HepG2 (cell line): ENCODE results near the gene SLC29A2. TPM values are rescaled to one million over a fixed set of nuclear protein-coding genes. Genes with fewer than 3 reads are reported as not detected.

ENCODE experiments used
- ATAC-seq: fragments of 200-7000 bp; cut with Tn5 transposase; 3 replicates; pipeline ENCODE4 v1.9.1; 2020; ENCODE audit warnings: mild to moderate bottlenecking, moderate library complexity
- BruUV-seq: library from RNA; stranded (reverse); fragments of 400-500 nt; replicated peaks from 2 replicates; lab custom pipeline; 2021; lab: Mats Ljungman, UMichigan
- CTCF ChIA-PET: fragments of 300-600 bp; formaldehyde crosslinking; extraction: SDS; loops from one replicate; lab custom pipeline; 2021; ENCODE audit warnings: low total read pairs, inconsistent platforms, low intra/inter-chr PET ratio; lab: Yijun Ruan, JAX
- POLR2A ChIA-PET: fragments of 350-600 bp; sonication (Branson Sonifier 250); formaldehyde crosslinking; loops from one replicate; lab custom pipeline; 2020; ENCODE audit warnings: antibody characterized with exemption, inconsistent platforms; lab: Yijun Ruan, JAX
- DNase-seq: peaks from one replicate; pipeline ENCODE4 v3.0.0-alpha.2; 2015; ENCODE audit warnings: low spot score
- FAIRE-seq: peaks from 3 replicates; lab custom pipeline; 2011; peaks lifted over from hg19 to GRCh38; lab: Jason Lieb, UNC
- H2AFZ ChIP-seq: one replicate; pipeline ENCODE4 v1.6.1; 2011; ENCODE audit warnings: low read length, inconsistent platforms
- H3K27ac ChIP-seq: fragments of 300-600 bp; 3 replicates; pipeline ENCODE4 v1.8.0; 2011; ENCODE audit warnings: mixed run types, mild to moderate bottlenecking, mixed read lengths, low read length, inconsistent platforms; ENCODE audit not compliant: insufficient read depth; ENCODE audit errors: extremely low read length
- H3K27me3 ChIP-seq, 2 experiments: fragments of 200-600 bp in 1 of 2; 2 replicates in 1 of 2; 3 replicates in 1 of 2; pipeline versions ENCODE4 v1.6.0 to v1.8.0; 2011; ENCODE audit warnings: low read length in 2 of 2, mild to moderate bottlenecking in 2 of 2, moderate library complexity in 2 of 2, inconsistent platforms in 1 of 2; ENCODE audit not compliant: insufficient read depth in 2 of 2, control insufficient read depth in 1 of 2
- H3K36me3 ChIP-seq, 2 experiments: fragments of 200-600 bp in 1 of 2; replicated peaks in 1 of 2; 2 replicates in 1 of 2; 3 replicates in 1 of 2; pipeline versions ENCODE4 v1.5.1 to v1.8.0; 2011; ENCODE audit warnings: low read length in 2 of 2, inconsistent platforms in 1 of 2; ENCODE audit not compliant: insufficient read depth in 2 of 2, control insufficient read depth in 1 of 2
- H3K4me1 ChIP-seq: 2 replicates; pipeline ENCODE4 v1.5.1; 2012; ENCODE audit warnings: low read length, inconsistent platforms; ENCODE audit not compliant: insufficient read depth
- H3K4me2 ChIP-seq: 2 replicates; pipeline ENCODE4 v1.6.0; 2011; ENCODE audit warnings: low read depth, low read length, inconsistent platforms
- H3K4me3 ChIP-seq, 3 experiments: fragments of 200-600 bp in 1 of 3; sonication (generic), shearing (Covaris generic) in 1 of 3; replicated peaks in 1 of 3; 2 replicates each; pipeline ENCODE4 v1.5.1; 2011 to 2016; ENCODE audit warnings: low read length in 3 of 3, inconsistent platforms in 2 of 3, low read depth in 2 of 3, mild to moderate bottlenecking in 2 of 3, control low read depth in 1 of 3, mixed read lengths in 1 of 3; ENCODE audit not compliant: insufficient read depth in 1 of 3
- H3K79me2 ChIP-seq: one replicate; pipeline ENCODE4 v1.6.1; 2011; ENCODE audit warnings: low read length, inconsistent platforms; ENCODE audit not compliant: insufficient read depth
- H3K9ac ChIP-seq: 2 replicates; pipeline ENCODE4 v1.6.0; 2011; ENCODE audit warnings: mild to moderate bottlenecking, low read depth, low read length, inconsistent platforms; ENCODE audit not compliant: insufficient read depth
- H3K9me3 ChIP-seq: 2 replicates; pipeline ENCODE4 v1.5.1; 2012; ENCODE audit warnings: mild to moderate bottlenecking, low read length
- H4K20me1 ChIP-seq: 2 replicates; pipeline ENCODE4 v1.6.0; 2011; ENCODE audit warnings: inconsistent platforms, mild to moderate bottlenecking, low read length, moderate library complexity; ENCODE audit not compliant: insufficient read depth
- HNRNPK ChIP-seq: fragments of 200-400 bp; formaldehyde crosslinking; IDR thresholded peaks from 2 replicates; pipeline ENCODE4 v1.6.1; 2018; ENCODE audit warnings: low read length, low read depth, moderate library complexity, mild to moderate bottlenecking; ENCODE audit not compliant: poor library complexity, severe bottlenecking
- IKZF5 ChIP-seq: IDR thresholded peaks from 2 replicates; pipeline ENCODE4 v1.6.1; 2018; ENCODE audit warnings: missing genetic modification reagents, mild to moderate bottlenecking, missing compliant biosample characterization
- KMT2B ChIP-seq: IDR thresholded peaks from 2 replicates; pipeline ENCODE4 v1.6.1; 2016; ENCODE audit warnings: missing genetic modification reagents, missing compliant biosample characterization
- SMAD9 ChIP-seq: sonication (generic); formaldehyde crosslinking; IDR thresholded peaks from 2 replicates; pipeline ENCODE4 v1.5.1; 2020; ENCODE audit warnings: mild to moderate bottlenecking, missing genetic modification reagents
- STAG1 ChIP-seq: sonication (generic); formaldehyde crosslinking; IDR thresholded peaks from 2 replicates; pipeline ENCODE4 v1.4.0; 2020; ENCODE audit warnings: missing genetic modification reagents
- ZNF354B ChIP-seq: sonication (generic); formaldehyde crosslinking; IDR thresholded peaks from 2 replicates; pipeline ENCODE4 v1.8.0; 2022; ENCODE audit warnings: mild to moderate bottlenecking, missing genetic modification reagents
- ZNF609 ChIP-seq: sonication (generic); formaldehyde crosslinking; IDR thresholded peaks from 2 replicates; pipeline ENCODE4 v1.4.0; 2020; ENCODE audit warnings: mild to moderate bottlenecking, missing genetic modification reagents, borderline replicate concordance
- ZNF644 ChIP-seq: IDR thresholded peaks from 2 replicates; pipeline ENCODE4 v1.6.1; 2016; ENCODE audit warnings: low read depth
- whole genome bisulfite sequencing: methylation state at CpG from one replicate; pipeline ENCODE4 v1.1.6; 2017; ENCODE audit warnings: low lambda C conversion rate; 5-methylcytosine and 5-hydroxymethylcytosine counted together
- in situ Hi-C: cut with HindIII; loops from 2 replicates; pipeline ENCODE4 v1.10.0; 2017; ENCODE audit warnings: low pct_unique_long_range_greater_than_20kb; ENCODE audit not compliant: extremely low pct_ligation_motif_present
- intact Hi-C: fragments of 100-400 bp; cut with micrococcal nuclease; formaldehyde crosslinking; loops from one replicate; pipeline ENCODE4 v1.10.0; 2022; ENCODE audit not compliant: unreplicated experiment
- polyA plus RNA-seq, 8 experiments: library from polyadenylated mRNA; depleted of rRNA in 3 of 8; stranded (reverse) in 7 of 8; unstranded in 1 of 8; fragments of >200 nt; fragmentation: Illumina TruSeq in 4 of 8; extraction: Trizol in 4 of 8; gene quantifications; 2 replicates each; pipeline versions ENCODE4 v1.2.1 to v1.2.3, GENCODE V29; 2011 to 2016; ENCODE audit warnings: low read depth in 4 of 8, missing spikeins in 1 of 8, mixed read lengths in 1 of 8; ENCODE audit not compliant: insufficient read depth in 1 of 8
- total RNA-seq, 5 experiments: library from RNA; depleted of rRNA; stranded (reverse); fragments of >200 nt; fragmentation: Illumina TruSeq; extraction: Trizol; gene quantifications; 2 replicates each; pipeline ENCODE4 v1.2.3, GENCODE V29; 2016; ENCODE audit warnings: low read depth in 1 of 5

Gene SLC29A2
- total and polyA plus RNA-seq, 2 of the 13 experiments (the other 11 are each of a cell fraction or from before 2014, with no cell fraction given): 0.63 to 0.66 TPM

GRCh38 chr11:66333896-66334604, 37.5 kb downstream of the SLC29A2 start:
- FAIRE-seq (no peak), DNase-seq (no peak), ATAC-seq (no peak)
- Histone ChIP-seq H3K9ac (no peak overlapping the region), H3K4me3 (no peak overlapping the region), H3K36me3 (peaks cover 2% of the 10 kb centered on the region in 2 experiments; a peak in 2 of 5 replicates), H3K79me2 (no peaks in the 10 kb centered on the region), H3K27ac (no peak overlapping the region), H3K9me3 (no peaks in the 10 kb centered on the region), H2AFZ (no peak overlapping the region), H3K27me3 (no peaks in the 10 kb centered on the region), H4K20me1 (no peaks in the 10 kb centered on the region), H3K4me1 (peaks cover 31% of the 10 kb centered on the region), H3K4me2 (no peak overlapping the region)
- no TSS peak for BruUV-seq
- TF ChIP-seq HNRNPK: no peak
- TF ChIP-seq ZNF609 (CRISPR knock-in tag): no peak
- TF ChIP-seq SMAD9 (CRISPR knock-in tag): no peak
- TF ChIP-seq STAG1 (CRISPR knock-in tag): no peak
- no peak for TF ChIP-seq KMT2B (CRISPR knock-in tag)
- no peak for TF ChIP-seq ZNF644 (CRISPR knock-in tag)
- TF ChIP-seq IKZF5 (CRISPR knock-in tag): no peak
- no peak for TF ChIP-seq ZNF354B (CRISPR knock-in tag)
- 93% methylated on average over 25 of the region's 29 CpGs for WGBS
- in situ Hi-C loops: no loop called here
- CTCF ChIA-PET: no interaction called here
- POLR2A ChIA-PET: interaction anchor here (3.6 kb wide), 1 partner anchor 22 kb away, joined by 59 read pairs; no protein-coding TSS in a partner anchor
- intact Hi-C loops: no loop called here
